ENCODE results near the gene SAMD13.

Gene SAMD13, protein sequence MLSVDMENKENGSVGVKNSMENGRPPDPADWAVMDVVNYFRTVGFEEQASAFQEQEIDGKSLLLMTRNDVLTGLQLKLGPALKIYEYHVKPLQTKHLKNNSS

DNA sequence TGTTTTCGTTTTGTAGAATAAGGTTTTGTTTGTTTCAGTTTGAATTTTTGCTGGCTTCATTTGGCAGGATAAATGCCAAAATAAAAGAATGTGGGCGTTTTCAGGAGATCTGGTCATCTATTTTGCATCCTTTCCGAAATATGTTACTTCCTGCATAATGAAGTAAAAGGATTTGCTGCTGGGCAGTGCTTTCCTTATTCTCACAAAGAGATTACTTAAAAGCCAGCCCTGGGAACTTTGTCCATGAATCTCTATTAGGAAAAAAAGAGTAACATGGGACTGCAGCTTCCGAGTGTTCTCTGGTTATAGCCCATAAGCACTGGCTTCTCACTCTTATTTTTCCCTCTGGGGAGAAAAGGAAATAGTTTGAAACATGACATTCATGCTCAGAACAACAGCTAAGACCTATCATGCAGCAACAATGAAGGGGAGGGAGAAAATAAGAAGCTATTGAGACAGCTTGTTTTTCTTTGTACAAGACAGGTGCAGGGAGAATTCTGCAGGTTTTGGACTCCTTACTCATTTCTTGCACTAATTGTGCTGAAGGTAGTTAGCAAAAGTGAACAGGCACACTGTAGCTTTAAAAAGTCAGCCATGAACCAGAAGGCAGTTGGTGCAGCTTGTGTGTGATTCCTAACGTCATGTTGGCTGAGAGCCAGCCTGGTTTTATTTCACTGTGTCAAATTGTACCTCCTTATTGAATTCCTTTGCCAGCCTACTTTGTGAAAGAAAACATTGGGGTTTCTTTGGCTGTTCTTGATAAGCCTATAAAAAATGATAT is at the start of gene SAMD13:
Gene SAMD13, plus strand, starts transcription at position 705 of the 781 bp plus-strand sequence. CDS start 1,527 bp downstream, outside the sequence.
- no peak for DNase-seq

DNA sequence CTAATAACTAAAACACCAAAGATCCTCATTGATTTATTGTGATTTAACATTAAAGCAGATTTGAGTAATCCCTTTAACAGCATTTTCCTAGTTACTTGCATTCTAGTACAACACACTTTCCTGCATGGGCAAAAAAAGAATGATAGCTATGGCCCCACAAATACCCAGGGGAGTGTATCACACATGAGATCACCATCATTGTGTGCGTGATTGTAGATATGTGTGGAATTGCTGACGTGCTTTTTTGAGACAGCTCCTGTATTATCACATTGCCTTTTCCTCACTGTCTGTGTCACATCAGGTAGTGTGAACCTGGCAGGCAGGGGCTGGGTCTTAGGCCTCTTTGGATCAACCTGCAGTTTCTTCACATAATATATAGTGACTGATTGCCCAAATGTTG is 48.5 kb upstream of the SAMD13 start:
- DNase-seq: no peak

DNA sequence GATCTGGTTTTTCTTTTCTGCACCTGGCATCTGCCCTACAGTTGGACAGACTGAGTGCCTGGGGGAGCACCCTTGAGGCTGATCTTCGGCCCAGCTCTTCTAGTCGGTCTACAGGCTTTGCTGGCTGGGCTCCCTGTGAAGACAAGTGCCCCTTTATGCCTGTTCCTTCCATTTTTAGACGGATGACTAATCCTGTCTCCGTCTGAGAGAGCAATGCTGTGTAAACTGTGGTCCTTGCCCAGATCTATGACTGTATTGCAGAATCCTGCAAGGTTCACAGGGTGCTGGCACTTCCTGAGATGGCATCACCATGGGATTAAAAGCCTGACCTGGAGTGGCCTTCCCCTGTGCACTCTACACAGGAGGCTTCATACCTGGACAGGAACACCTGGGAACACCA is 47.6 kb upstream of the SAMD13 start:
- no peak for DNase-seq

DNA sequence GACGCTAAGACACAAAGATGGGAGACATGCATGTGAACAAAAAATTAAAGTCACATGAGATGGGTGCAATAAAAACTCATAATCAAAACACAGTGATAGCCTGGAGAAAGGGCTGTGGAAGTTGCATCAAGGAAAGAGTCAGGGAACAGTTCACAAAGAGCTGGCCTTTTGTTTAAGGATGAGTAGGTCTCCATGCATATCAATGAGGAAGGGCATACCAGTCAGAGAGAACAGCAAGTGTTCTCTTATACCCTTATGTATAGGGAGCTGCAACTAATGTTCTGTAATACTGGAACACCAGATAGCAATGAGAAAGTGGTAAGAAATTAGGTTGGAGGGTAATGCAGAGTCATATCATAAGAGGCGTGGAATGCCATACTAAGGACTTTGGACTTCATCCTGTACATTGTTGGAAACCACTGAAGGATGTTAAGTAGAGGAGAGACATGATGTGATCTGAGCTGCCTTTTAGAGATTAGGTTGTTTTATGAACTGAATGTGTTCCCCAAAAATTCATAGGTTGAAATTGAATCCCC is 46.7 kb upstream of the SAMD13 start:
- no peak for DNase-seq

DNA sequence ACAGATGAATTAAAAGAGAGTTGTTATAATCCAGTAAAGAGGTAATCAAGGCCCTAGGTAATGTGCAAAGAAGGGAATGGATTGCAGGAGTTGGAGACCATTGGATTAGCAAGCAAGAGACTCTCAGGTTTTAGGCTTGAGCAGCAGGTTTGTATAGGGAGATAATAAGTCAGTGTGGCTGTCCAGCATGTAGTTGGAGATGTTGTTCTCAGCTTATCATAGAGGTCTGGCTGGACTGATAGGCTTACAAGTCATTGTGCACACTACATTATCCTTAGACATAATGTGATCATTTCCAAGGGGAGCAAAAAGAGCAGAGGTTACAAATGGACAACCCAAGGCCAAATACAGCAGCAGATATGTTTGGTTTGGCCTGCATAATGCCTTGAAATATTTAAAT is 45.9 kb upstream of the SAMD13 start:
- no peak for DNase-seq

DNA sequence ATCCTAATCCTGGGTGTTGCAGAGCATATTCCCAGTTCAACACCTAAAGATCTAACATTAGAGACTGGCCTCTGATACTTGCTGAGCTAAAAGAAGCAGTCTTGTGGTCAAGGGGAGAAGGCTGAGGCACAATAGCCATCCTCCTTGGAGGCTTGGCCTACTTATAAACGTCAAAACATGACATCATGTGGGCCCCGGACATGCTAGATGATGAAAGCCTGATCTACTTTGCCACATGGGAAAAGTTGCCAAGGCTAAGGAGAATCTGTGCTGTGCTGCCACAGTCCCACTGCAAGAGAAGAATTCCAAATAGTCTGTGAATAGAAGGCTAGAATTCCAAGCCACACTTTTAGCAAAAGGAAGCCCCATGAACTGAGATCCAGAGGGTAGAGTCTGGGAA is 43.9 kb upstream of the SAMD13 start:
- no peak for DNase-seq

DNA sequence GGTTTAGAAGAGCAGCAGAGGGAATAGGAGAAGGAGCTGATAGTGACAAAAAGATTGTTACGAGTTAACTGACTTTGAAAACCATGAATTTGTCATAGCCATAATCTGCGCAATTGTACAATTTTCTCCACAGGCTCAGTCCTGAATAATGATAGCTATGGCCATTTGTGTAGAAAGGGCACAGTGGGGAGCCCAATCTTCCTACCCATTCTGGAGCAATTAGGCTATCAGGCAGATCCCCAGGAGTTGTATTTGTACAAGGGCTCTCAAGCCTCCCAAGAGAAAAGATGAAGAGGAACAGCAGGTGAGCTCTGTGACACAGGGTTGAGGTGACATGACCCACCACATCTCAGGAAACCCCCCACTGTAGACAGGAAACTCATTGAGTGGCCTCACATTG is 42.1 kb upstream of the SAMD13 start:
- DNase-seq: no peak

DNA sequence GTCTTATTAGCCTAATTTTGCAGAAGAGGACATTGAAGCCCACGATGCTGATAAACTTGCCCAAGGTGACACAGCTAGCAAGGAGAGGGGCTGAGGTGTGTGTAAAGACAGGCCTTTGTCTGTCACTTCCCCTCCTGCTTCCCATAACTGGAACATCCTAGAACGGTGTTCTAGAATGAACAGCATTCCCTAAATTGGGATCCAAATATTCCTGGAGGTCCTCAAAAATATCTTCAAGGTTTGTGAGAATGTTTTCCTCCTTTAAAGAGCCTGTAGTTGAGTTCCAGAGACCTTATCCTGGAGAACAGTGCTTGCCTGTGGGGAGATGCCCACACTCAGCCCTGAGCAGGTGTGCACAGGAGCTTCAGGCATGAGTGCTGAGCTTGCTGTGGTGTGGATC is 41.5 kb upstream of the SAMD13 start:
- DNase-seq: no peak

DNA sequence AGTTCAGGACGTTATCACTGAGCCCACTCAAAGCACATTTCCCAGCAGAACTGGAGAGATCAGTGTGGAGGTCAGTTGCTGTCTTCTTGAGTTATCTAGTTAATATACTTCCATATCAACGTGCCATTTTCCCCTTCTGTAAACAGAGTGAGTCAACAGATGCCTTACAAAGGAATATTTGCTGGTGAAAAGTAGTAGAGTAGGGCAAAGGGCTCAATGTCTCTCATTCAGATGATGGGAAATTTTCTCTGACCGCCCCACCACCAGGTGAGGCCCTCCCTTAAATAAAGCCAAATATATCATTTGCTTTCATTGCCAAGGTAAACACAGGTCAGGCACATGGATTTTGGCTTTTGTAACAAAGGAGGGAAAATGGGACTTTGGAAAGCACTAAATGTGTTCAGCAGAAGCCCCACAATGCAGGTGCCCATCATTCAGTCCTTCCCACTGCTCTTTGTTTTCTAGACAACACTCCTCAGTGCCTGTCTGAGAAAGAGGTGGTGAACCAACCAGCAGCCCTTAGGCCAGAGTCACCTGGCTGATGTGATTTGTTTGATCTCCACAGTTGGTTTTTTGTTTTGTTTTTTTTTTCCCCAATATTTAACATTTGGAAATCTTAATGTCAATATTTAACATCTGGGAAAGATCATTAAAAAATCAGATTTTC is 40.5 kb upstream of the SAMD13 start:
- no peak for DNase-seq

DNA sequence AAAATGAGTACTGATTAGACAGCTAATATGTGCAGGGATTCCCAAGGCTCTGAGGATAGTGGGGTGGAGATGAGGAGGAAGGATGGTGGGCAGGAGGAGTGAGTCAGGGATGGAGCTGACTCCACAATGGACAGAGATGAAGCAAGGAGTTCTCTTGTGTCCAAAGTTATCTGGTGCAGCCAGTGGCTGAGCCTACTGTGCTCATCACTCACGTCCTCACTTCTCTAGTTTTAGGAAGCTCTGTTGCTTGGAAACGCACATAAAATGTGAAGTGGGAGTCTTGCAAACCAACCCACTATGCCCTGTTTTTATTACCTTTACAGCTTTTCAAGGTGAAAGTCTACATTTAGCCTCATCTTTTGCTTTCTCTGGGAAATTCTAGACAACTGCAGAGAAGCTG is 36.5 kb upstream of the SAMD13 start:
- DNase-seq: no peak

DNA sequence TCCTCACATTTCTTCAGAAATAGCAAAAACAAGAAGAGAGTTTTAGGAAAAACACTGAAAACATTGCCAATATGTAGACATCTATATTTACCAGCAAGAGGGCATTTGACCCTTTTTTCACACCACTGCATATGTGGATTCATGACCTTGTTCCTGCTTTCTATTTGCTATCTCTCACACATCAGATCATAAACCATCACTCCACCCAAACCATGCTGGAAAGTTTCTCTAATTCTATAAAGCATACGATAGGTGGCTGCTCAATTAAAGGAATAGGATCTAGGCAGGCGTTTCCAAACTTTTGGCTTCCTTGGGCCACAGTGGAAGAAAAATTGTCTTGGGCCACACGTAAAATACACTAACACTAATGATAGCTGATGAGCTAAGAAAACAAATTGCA is 35.6 kb upstream of the SAMD13 start:
- DNase-seq: no peak

DNA sequence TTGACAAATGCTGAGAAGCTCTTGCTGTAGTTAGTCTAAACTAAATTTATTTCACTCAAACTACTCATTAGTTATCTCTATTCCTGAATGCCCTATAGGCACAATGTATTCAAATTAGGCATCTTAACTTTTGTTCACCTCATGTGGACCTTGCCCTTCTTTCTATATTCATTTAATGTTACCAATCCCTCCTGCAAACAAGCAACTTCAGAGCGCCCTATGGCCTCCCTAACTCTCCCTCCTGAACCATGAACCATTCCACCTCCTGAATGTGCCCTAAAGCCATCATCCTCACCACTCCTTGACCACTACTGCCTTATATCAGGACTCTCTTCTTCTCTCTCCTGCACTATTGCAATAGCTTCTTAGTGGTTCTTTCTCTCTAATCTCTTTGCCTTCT is 34.8 kb upstream of the SAMD13 start:
- no peak for DNase-seq

DNA sequence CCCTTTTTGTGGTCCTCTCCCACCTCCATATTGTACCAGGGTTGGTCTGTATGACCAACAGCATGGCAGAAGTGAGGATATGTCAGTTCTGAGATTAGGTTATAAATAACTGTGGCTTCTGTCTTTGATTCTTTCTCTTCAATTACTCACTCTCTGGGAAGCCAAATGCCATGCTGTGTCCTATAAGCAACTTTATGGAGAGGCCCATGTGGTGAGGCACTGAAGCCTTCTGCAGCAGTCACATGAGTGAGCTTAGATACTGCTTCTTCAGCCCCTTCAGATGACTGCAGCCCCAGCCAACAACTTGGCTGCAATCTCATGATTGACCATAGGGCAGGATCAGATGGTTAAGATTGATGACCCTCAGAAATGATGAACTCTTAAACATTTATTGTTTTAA is 34.0 kb upstream of the SAMD13 start:
- no peak for DNase-seq

DNA sequence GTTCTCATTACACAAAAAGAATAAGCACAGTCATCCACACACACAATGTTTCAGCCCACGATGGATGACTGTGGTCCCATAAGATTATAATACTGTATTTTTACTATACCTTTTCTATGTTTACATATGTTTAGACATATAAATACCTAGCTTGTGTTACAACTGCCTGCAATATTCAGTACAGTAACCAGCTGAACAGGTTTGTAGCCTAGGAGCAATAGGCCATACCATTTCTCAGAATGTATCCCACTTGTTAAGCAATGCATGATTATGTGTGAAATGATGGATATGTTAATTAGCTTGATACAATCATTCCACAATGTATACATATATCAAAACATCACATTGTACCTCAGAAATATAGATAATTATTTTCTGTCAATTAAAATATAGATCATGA is 33.2 kb upstream of the SAMD13 start:
- DNase-seq: no peak

DNA sequence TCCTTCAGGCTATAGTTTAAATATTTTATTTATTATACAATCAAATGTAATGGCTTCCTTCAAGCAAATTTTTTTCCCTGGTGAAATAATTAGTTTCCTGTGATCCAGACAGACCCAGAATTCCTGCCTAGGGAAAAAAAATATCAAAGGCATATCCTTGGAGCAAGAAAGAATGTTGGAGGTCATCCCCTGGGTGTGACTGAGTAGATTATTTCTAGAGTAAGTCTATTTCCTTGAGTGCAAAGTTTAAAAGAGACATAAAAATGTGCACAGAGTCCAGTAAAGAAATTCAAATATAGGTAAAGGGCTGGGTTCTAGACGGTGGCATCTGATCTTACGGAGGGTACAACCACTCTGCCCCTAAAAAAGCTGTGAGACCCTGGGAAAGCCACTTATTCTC is 32.2 kb upstream of the SAMD13 start:
- DNase-seq: no peak

DNA sequence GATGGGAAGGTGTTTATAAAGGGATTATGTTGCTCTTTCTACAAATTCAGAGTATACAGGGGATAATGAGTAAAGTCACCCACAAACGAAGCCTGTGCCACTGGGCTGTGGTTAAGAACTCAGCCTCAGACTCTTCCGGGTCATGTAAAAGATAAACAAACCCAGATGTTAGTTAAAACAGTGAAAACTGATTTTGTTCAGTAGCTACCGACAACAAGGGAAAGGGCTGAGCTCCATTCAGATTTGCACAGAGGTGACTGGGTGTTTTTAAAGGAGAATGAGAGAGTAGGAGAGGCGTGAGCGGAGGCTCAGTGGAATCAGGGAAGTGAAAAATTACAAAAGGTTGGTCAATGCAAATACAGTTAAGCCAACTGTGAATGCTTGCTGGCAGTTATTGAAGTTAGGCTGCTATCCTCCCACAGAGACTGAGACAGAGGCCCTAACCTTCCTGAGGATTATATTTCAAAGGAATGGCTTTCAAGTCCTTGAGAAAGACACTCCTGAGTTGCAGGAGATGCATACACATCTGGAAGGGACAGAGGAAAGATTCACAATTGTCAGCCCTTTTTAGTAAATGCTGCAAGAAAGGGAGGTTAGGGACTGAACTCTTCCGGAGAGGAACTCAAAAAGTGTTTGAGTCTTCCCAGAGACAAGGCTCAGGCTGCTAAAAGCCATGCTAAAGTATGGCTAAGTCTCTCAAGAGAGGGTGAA is 29.9 kb upstream of the SAMD13 start:
- DNase-seq: no peak

DNA sequence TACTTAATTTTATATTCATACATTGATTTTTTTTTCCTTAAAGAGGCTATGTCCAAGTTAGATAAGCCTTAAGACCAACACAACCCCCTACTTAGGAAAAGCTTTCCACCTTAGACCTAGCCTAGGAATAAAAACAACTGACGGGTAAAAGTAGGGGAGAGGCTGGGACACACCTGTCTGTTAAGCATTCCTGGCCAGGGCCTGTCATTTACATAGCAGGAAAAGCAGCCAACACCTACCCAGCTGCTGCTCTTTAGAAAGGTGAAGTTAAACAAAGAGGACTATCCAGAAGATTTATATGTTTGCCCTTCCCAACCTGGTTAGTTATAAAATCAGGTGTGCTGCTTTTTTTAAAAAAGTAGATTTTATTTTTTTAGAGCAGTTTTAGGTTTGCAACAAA is 29.1 kb upstream of the SAMD13 start:
- DNase-seq: no peak

DNA sequence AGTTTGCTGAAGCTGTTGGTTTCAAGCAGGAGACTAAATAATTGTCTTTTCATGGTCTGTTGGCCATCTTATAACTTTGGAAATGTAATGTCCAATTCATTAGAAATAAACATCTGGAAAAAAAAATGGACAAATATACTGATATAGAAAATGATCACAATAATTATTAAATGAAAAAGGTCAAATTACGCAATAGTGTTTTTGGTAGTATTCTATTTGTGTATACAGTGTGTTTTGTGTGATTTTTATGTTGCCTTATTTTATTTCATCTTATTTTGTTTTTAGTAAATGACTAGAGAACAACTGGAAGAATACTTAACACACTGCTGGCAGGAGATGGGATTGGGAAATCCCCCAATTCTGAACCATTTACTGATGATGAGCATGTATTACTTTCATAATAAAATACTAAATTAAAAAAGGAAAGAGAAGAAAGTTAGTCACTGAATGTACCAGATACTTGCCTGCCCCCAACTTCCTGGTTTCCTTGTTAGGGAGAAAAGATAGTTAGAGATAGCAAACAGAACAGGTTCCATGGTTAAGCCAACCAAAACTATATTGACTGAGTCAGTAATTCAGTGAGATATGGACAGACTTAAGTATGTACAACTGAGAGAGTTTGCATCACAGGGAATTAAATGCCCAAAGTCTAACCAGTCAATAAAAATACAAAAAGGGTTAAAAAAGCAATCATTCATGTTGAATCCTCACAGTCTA is 24.0 kb upstream of the SAMD13 start:
- no peak for DNase-seq

DNA sequence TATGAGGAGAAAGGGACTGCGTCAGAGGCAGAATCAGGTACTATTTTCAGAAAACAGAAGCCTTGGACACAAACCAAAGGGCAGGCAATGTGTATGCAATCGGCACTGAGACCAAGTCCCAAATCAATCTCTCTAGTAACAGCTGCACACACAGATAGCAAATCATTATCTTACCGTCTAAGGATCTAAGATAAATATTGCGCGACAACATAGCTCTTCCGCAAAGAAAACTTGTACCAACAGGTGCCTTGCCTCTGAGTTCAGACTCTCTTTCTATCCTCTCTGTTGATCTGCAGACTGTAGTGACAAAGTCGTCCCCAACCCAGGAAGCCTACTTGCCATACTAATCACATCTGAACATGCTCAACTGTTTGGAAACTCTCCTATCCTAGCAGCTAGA is 22.6 kb upstream of the SAMD13 start:
- DNase-seq: no peak

DNA sequence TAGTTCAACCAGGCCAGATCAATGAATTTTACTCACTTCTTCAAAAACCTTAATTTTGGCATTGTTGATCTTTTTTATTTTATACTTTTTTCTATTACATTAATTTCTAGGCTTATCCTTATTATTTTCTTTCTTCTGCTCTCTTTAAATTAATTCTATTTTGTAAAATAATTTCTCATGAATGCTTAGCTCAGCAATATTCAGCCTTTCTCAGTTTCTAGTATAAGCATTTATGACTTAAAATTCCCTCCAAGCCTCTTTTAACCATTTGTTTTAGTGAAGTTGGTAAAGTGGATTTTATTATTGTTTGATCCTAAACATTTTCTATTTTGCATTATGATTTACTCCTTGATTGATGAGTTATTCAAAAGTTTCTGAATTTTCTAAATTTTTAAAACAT is 20.6 kb upstream of the SAMD13 start:
- DNase-seq: no peak

DNA sequence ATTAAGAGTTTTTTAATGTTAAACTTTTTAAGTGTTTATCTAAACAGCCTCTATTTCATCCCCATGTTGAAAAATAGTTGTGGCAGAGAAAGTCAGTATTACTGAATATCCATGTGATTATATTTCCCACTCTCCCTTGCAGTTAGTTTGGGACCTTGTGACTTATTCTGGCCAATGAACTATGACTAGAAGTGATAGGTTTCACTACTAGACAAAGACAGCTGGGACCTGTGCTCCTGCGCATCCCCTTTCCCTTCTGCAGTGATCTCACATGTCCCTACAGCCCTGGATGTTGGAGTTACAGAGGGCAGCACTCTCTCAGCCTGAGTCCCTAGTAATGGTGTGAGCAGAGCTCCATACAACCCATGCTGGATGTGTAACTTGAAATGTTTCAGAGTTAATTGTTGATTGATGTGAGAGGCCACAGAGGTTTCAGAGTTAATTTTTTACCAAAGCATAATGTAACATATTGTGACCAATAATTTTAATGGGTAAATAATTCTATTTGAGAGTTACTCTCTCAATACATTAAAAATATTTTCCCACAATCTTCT is 18.7 kb upstream of the SAMD13 start:
- no peak for DNase-seq

DNA sequence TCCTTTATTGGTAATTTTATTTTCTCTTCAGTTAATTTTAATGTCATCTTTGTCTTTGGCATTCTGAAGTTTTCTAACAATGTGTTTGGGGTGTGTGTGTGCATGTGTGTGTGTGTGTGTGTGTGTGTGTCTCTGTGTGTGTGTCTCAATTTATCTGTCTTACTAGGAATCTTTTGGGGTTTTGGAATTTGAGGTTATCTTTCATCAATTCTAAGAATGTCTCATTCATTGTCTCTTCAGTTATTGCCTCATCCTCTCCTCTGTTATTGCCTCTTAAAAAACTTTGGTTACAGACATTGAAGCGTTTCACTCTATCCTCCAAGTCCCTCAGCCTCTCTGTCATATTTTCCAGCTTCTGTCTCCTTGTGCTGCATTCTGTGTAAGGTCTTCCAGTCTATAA is 18.1 kb upstream of the SAMD13 start:
- DNase-seq: no peak

DNA sequence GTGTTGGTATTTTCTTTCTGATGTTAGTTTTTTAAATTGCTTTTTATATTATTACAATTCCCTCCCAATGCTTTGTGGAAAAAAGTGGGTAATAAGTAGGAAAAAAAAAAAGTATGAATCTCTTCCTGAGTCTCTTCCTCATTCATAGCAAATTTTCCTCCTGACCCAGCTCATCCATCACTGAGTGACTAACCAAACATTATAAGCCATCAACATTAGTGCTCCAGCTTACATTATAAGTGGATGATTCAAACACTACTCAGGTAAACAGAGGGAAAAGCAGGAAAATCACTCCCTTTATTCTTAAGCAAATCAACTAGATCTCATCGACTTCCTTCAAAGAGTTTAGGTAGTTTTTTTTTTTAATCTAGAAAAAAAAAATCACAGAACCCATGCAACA is 15.4 kb upstream of the SAMD13 start:
- no peak for DNase-seq

Data from NK-92 treated with Interleukin-12 subunit alpha and Interleukin-12 subunit beta, amount 100 ng/mL, for 24 hours (cell line).